NCI-H146 treated with DMSO at 0.1 percent for 48 hours (cell line): ENCODE data around the gene LNX2.

Experiments used
- DNase-seq: peaks from one replicate; lab custom pipeline; 2025; ENCODE audit not compliant: unreplicated experiment; lab: John Stamatoyannopoulos, UW

LNX2 gene

GRCh38 chr13:27569405-27569804 lies 50.9 kb downstream of the LNX2 start:
- DNase-seq: no peak

- no peak for DNase-seq
These were observed 54.5 kb downstream of the LNX2 start for GRCh38 chr13:27565818-27566217.

DNA sequence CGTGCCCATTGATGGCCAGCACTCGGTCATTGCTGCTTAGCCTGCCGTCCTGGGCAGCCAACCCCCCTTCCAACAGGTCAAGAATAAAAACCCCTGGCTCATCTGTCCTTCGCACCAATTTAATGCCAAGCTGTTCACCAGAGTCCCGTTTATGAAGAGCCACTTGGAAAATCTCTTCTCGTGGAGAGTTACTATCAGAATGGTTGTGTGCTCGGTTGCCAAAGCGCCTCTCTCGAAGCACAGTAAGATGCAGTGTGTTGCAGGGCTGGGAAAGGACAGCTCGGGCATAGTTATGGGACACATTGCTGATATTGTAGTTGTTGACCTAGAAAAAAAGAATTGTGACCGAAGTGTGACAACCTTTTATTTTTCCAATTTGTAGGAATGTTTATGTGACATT lies 57.9 kb downstream of the LNX2 start:
- no peak for DNase-seq

GRCh38 chr13:27559719-27560118 lies 60.6 kb downstream of the LNX2 start:
- DNase-seq: no peak

GRCh38 chr13:27556109-27556508 lies 64.2 kb downstream of the LNX2 start:
- no peak for DNase-seq

GRCh38 chr13:27551562-27551961 lies 68.8 kb downstream of the LNX2 start:
- DNase-seq: no peak

- no peak for DNase-seq
These were observed 70.8 kb downstream of the LNX2 start for GRCh38 chr13:27549406-27549981.

DNA sequence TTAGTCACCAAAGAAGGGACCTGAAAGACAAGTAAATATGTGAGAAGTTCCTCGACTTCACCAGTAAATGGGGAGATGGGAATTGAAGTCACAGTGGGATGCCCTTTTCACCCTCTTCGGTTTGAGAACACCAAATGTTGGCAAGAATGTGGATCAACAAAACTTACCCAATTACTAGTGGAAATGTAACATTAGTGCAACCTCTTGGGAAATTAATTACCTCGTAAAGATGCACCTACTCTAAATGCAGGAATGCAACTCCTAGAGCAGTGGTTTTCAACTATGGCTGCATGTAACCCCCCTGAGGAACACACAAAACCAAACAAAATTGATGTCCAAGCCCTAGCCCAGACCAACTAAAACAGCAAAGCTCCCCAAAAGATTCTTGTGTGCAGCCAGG lies 78.1 kb downstream of the LNX2 start:
- no peak for DNase-seq

- DNase-seq: no peak
These were observed 78.9 kb downstream of the LNX2 start for GRCh38 chr13:27541386-27541785.

- DNase-seq: no peak
These were observed 83.8 kb downstream of the LNX2 start for GRCh38 chr13:27536361-27537101.

DNA sequence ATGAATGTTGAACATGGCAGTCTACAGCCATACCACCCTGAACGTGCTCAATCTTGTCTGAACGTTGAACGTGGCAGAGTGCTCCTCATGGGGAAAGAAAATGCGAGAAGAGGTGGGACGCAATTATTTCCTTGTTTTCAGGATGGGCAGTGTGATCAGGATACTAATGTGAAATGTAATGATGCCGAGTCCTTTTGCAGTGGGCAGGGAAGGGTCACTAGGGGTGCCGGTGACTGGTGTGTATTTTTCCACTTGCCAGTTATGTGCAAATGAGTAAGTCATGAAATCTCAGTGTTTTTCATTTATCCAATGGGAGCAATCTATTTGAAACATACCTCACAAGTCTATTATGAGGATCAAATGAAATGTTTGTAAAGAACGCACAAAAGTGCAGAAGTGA lies 84.8 kb downstream of the LNX2 start:
- DNase-seq: no peak

GRCh38 chr13:27534981-27535380 lies 85.3 kb downstream of the LNX2 start:
- no peak for DNase-seq

DNA sequence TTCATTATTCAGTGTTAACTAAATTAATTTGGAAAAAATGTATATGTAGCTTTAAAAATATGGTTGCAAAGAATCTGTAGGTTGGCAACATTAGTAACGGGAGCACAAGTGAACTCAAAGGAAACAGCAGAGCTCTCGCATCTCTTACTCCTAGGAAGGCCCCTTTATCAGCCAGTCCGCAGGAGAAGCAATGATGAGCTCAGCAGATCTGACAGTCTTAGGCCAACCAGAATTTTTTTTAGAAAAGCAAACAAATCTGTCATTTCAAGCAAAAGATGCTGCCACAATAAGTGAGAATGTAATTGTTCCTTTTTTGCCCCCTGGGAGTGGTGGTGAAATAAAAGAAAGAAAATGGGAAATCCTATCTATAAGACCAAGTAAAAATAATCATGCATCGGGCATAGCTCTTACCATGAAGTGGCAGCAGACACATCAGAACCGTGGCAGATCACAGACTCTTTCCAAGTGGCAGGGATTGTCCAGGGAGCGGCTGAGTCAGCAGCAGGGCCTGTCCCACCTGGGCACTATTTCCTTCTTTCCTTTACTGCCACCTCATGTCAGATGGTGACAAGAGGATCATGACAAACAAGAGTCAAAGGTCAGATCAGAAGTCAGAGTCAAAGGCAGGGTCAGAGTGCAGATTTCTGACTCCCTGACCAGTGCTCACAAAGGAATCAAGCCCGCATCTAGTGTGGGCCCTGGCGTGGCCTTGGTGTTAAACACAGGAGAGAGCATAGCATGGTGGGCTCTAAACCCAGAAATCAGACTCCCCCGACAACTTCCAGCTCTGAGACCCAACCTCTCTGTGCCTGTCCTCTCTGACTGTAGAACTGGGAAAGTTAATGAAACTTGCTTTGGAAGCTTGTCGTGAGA lies 86.0 kb downstream of the LNX2 start:
- no peak for DNase-seq

GRCh38 chr13:27533155-27533643 lies 87.1 kb downstream of the LNX2 start:
- DNase-seq: peak; percentile 66

- DNase-seq: no peak
These were observed 91.4 kb downstream of the LNX2 start for GRCh38 chr13:27528908-27529307.

DNA sequence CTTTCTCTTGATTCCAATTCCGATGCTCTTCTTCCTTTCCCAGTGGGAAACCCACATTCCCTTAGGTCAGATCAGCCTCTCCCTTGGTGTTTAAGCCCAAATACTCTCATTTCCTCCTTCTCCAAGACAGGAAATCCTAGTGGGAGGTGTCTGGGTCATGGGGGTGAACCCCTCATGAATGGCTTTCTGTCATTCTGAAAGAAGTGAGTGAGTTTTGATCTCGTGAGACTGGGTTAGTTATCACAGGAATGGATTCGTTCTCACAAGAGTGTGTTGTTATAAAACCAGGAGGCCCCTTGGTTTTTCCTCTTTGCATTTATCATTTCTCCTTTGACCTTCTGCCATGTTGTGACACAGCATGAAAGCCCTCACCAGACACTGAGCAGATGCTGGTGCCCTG lies 93.8 kb downstream of the LNX2 start:
- DNase-seq: no peak

GRCh38 chr13:27524981-27525975 lies 95.1 kb downstream of the LNX2 start:
- no peak for DNase-seq

GRCh38 chr13:27523346-27524073 lies 96.8 kb downstream of the LNX2 start:
- DNase-seq: no peak

DNA sequence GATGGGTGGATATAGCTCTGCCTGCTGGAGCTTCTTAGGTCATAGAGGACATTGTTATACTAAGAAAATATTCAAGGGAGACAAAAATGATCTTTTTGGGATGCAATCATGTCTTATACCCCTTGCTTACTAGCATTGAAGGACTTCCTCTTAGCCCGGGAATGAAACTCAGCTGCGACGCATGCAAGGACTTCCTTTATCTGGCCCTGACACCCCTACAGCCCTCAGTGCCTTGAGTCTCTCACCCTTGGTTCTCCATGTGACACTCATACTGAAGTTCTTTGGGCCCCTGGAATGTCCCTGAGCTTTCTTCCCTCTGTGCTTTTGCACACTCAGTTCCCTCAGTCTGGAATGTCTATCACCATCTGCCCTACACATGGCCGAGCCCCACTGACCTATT lies 97.5 kb downstream of the LNX2 start:
- no peak for DNase-seq

DNA sequence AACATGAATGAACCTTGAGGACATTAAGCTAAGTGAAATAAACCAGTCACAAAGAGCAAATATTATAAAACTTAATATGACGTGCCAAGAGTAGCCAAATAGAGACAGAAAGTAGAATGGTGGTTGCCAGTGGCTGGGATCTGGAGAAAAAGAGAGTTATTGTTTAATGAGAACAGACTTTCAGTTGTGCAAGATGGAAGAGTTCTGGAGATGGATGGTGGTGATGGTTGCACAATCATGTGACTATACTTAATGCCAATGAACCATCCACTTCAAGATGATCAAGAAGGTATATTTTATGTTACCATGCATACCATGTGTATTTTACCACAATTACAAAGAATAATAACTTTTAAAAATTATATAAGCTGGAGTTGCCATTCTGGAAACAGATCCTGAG lies 104.2 kb downstream of the LNX2 start:
- no peak for DNase-seq
